ENCODE measurements around the gene SHCBP1. TPM values are rescaled to one million over a fixed set of nuclear protein-coding genes. Genes with fewer than 3 reads are reported as not detected.

SHCBP1 gene
- total and polyA plus RNA-seq, 10 of the 15 experiments (the other 5 are each of a cell fraction or from before 2014, with no cell fraction given): 9.5 to 73.3 (median 30.2) TPM

DNA sequence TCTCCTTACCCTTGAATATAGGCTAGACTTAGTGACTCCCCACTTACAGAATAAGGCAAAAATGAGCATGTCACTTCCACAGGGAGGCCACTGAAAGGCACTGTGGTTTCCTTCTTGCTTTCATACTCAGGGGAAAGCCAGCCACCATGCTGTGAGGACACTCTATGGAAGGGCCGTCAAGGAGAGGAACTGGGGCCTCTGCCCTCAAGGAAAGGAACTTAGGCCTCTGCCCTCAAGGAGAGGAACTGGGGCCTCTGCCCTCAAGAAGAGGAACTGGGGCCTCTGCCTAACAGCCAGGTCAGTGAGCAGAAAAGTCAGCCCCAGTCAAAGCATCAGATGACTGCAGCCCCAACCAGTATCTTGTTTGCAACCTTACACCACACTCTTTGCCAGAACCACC, 37.7 kb upstream of the SHCBP1 start (continued):
- TF ChIP-seq, protein P1, sequence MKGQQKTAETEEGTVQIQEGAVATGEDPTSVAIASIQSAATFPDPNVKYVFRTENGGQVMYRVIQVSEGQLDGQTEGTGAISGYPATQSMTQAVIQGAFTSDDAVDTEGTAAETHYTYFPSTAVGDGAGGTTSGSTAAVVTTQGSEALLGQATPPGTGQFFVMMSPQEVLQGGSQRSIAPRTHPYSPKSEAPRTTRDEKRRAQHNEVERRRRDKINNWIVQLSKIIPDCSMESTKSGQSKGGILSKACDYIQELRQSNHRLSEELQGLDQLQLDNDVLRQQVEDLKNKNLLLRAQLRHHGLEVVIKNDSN (IDR thresholded peaks at IDR 0.05; ENCODE audit: borderline replicate concordance, extremely low read length, insufficient read depth, low read depth, low read length): no peak
- TF ChIP-seq IRF4 (IDR thresholded peaks at IDR 0.05; ENCODE audit: low read depth, low read length): no peak; the same call in 1 of the 2 replicates
- TF ChIP-seq, protein P2, sequence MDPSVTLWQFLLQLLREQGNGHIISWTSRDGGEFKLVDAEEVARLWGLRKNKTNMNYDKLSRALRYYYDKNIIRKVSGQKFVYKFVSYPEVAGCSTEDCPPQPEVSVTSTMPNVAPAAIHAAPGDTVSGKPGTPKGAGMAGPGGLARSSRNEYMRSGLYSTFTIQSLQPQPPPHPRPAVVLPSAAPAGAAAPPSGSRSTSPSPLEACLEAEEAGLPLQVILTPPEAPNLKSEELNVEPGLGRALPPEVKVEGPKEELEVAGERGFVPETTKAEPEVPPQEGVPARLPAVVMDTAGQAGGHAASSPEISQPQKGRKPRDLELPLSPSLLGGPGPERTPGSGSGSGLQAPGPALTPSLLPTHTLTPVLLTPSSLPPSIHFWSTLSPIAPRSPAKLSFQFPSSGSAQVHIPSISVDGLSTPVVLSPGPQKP (IDR thresholded peaks at IDR 0.05; ENCODE audit: low read depth, low read length): no peak
- no peak for TF ChIP-seq KDM1A (IDR thresholded peaks at IDR 0.05; ENCODE audit: borderline replicate concordance)
- TF ChIP-seq TCF3 (IDR thresholded peaks at IDR 0.05; ENCODE audit: borderline replicate concordance, insufficient read depth, low read depth, low read length): no peak
- no peak for TF ChIP-seq CHD4 (IDR thresholded peaks at IDR 0.05)
- TF ChIP-seq TBL1XR1 (IDR thresholded peaks at IDR 0.05; ENCODE audit: low read depth, low read length): peak; percentile 58; the same call in 1 of the 2 replicates
- TF ChIP-seq, protein P3, sequence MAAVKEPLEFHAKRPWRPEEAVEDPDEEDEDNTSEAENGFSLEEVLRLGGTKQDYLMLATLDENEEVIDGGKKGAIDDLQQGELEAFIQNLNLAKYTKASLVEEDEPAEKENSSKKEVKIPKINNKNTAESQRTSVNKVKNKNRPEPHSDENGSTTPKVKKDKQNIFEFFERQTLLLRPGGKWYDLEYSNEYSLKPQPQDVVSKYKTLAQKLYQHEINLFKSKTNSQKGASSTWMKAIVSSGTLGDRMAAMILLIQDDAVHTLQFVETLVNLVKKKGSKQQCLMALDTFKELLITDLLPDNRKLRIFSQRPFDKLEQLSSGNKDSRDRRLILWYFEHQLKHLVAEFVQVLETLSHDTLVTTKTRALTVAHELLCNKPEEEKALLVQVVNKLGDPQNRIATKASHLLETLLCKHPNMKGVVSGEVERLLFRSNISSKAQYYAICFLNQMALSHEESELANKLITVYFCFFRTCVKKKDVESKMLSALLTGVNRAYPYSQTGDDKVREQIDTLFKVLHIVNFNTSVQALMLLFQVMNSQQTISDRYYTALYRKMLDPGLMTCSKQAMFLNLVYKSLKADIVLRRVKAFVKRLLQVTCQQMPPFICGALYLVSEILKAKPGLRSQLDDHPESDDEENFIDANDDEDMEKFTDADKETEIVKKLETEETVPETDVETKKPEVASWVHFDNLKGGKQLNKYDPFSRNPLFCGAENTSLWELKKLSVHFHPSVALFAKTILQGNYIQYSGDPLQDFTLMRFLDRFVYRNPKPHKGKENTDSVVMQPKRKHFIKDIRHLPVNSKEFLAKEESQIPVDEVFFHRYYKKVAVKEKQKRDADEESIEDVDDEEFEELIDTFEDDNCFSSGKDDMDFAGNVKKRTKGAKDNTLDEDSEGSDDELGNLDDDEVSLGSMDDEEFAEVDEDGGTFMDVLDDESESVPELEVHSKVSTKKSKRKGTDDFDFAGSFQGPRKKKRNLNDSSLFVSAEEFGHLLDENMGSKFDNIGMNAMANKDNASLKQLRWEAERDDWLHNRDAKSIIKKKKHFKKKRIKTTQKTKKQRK (IDR thresholded peaks at IDR 0.05; ENCODE audit: low read depth, low read length): no peak
- TF ChIP-seq, protein P4, sequence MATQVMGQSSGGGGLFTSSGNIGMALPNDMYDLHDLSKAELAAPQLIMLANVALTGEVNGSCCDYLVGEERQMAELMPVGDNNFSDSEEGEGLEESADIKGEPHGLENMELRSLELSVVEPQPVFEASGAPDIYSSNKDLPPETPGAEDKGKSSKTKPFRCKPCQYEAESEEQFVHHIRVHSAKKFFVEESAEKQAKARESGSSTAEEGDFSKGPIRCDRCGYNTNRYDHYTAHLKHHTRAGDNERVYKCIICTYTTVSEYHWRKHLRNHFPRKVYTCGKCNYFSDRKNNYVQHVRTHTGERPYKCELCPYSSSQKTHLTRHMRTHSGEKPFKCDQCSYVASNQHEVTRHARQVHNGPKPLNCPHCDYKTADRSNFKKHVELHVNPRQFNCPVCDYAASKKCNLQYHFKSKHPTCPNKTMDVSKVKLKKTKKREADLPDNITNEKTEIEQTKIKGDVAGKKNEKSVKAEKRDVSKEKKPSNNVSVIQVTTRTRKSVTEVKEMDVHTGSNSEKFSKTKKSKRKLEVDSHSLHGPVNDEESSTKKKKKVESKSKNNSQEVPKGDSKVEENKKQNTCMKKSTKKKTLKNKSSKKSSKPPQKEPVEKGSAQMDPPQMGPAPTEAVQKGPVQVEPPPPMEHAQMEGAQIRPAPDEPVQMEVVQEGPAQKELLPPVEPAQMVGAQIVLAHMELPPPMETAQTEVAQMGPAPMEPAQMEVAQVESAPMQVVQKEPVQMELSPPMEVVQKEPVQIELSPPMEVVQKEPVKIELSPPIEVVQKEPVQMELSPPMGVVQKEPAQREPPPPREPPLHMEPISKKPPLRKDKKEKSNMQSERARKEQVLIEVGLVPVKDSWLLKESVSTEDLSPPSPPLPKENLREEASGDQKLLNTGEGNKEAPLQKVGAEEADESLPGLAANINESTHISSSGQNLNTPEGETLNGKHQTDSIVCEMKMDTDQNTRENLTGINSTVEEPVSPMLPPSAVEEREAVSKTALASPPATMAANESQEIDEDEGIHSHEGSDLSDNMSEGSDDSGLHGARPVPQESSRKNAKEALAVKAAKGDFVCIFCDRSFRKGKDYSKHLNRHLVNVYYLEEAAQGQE (IDR thresholded peaks at IDR 0.05; ENCODE audit: low read depth, low read length): no peak
- TF ChIP-seq ASH2L (IDR thresholded peaks at IDR 0.05; ENCODE audit: borderline replicate concordance, low read depth): no peak
- no peak for TF ChIP-seq ATF7 (IDR thresholded peaks at IDR 0.05; ENCODE audit: low read depth)
- TF ChIP-seq, protein P5, sequence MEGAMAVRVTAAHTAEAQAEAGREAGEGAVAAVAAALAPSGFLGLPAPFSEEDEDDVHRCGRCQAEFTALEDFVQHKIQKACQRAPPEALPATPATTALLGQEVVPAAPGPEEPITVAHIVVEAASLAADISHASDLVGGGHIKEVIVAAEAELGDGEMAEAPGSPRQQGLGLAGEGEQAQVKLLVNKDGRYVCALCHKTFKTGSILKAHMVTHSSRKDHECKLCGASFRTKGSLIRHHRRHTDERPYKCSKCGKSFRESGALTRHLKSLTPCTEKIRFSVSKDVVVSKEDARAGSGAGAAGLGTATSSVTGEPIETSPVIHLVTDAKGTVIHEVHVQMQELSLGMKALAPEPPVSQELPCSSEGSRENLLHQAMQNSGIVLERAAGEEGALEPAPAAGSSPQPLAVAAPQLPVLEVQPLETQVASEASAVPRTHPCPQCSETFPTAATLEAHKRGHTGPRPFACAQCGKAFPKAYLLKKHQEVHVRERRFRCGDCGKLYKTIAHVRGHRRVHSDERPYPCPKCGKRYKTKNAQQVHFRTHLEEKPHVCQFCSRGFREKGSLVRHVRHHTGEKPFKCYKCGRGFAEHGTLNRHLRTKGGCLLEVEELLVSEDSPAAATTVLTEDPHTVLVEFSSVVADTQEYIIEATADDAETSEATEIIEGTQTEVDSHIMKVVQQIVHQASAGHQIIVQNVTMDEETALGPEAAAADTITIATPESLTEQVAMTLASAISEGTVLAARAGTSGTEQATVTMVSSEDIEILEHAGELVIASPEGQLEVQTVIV (IDR thresholded peaks at IDR 0.05; ENCODE audit: borderline replicate concordance, partially characterized antibody): no peak
- TF ChIP-seq CEBPB (IDR thresholded peaks at IDR 0.05; ENCODE audit: borderline replicate concordance in 1 of 2, low read depth in 2 of 2, low read length in 2 of 2): no peak
- no peak for TF ChIP-seq ZNF384 (IDR thresholded peaks at IDR 0.05; ENCODE audit: borderline replicate concordance, low read depth, low read length)
- no peak for TF ChIP-seq SUPT20H (IDR thresholded peaks at IDR 0.05; ENCODE audit: borderline replicate concordance, control insufficient read depth, low read depth, low read length)
